HepG2 (cell line): ENCODE measurements around the gene GRK3. TPM values are rescaled to one million over a fixed set of nuclear protein-coding genes. Genes with fewer than 3 reads are reported as not detected.

ENCODE experiments used
- BCL6 ChIP-seq: IDR thresholded peaks from 2 replicates; pipeline ENCODE4 v1.6.1; 2016; ENCODE audit warnings: missing genetic modification reagents, missing compliant biosample characterization
- CBFB ChIP-seq: sonication (generic); formaldehyde crosslinking; IDR thresholded peaks from 2 replicates; pipeline ENCODE4 v1.4.0; 2020; ENCODE audit warnings: missing genetic modification reagents
- NFKBIZ ChIP-seq: IDR thresholded peaks from 2 replicates; pipeline ENCODE4 v1.6.1; 2018; ENCODE audit warnings: missing genetic modification reagents, missing compliant biosample characterization
- NR2F2 ChIP-seq: IDR thresholded peaks from 2 replicates; pipeline ENCODE4 v1.6.1; 2012; ENCODE audit warnings: low read depth, inconsistent platforms, borderline replicate concordance
- RARA ChIP-seq: IDR thresholded peaks from 2 replicates; pipeline ENCODE4 v1.6.1; 2016; ENCODE audit warnings: missing genetic modification reagents, missing compliant biosample characterization
- RNF2 ChIP-seq: fragments of 450-650 bp; conservative IDR thresholded peaks from 2 replicates; pipeline ENCODE4 v1.6.1; 2016; ENCODE audit warnings: low read depth
- RXRB ChIP-seq: IDR thresholded peaks from 2 replicates; pipeline ENCODE4 v1.6.1; 2016; ENCODE audit warnings: borderline replicate concordance, missing genetic modification reagents, missing compliant biosample characterization
- THYN1 ChIP-seq: sonication (generic); formaldehyde crosslinking; IDR thresholded peaks from 2 replicates; pipeline ENCODE4 v1.8.1; 2023; ENCODE audit warnings: low read depth, mild to moderate bottlenecking, moderate library complexity, missing genetic modification reagents, borderline replicate concordance
- ZMAT3 ChIP-seq: sonication (generic); formaldehyde crosslinking; conservative IDR thresholded peaks from 2 replicates; pipeline ENCODE4 v1.7.0; 2021; ENCODE audit warnings: missing genetic modification reagents
- ZNF318 ChIP-seq: sonication (generic); formaldehyde crosslinking; IDR thresholded peaks from 2 replicates; pipeline ENCODE4 v1.4.0; 2020; ENCODE audit warnings: mild to moderate bottlenecking, missing genetic modification reagents
- ZNF337 ChIP-seq: sonication (generic); formaldehyde crosslinking; IDR thresholded peaks from 2 replicates; pipeline ENCODE4 v1.5.1; 2020; ENCODE audit warnings: missing genetic modification reagents, low read depth, mild to moderate bottlenecking, borderline replicate concordance
- ZNF776 ChIP-seq: sonication (generic); formaldehyde crosslinking; IDR thresholded peaks from 2 replicates; pipeline ENCODE4 v1.4.0; 2020; ENCODE audit warnings: mild to moderate bottlenecking, missing genetic modification reagents
- polyA plus RNA-seq, 8 experiments: library from polyadenylated mRNA; depleted of rRNA in 3 of 8; stranded (reverse) in 7 of 8; unstranded in 1 of 8; fragments of >200 nt; fragmentation: Illumina TruSeq in 4 of 8; extraction: Trizol in 4 of 8; gene quantifications; 2 replicates each; pipeline versions ENCODE4 v1.2.1 to v1.2.3, GENCODE V29; 2011 to 2016; ENCODE audit warnings: low read depth in 4 of 8, missing spikeins in 1 of 8, mixed read lengths in 1 of 8; ENCODE audit not compliant: insufficient read depth in 1 of 8
- total RNA-seq, 5 experiments: library from RNA; depleted of rRNA; stranded (reverse); fragments of >200 nt; fragmentation: Illumina TruSeq; extraction: Trizol; gene quantifications; 2 replicates each; pipeline ENCODE4 v1.2.3, GENCODE V29; 2016; ENCODE audit warnings: low read depth in 1 of 5
- TF ChIP-seq, protein P1 (sequence below): sonication (generic); formaldehyde crosslinking; IDR thresholded peaks from 2 replicates; pipeline ENCODE4 v1.5.1; 2020; ENCODE audit warnings: mild to moderate bottlenecking, missing genetic modification reagents, borderline replicate concordance
- TF ChIP-seq, protein P2 (sequence below): sonication (generic); formaldehyde crosslinking; IDR thresholded peaks from 2 replicates; pipeline ENCODE4 v1.5.0; 2020; ENCODE audit warnings: missing genetic modification reagents, mild to moderate bottlenecking, borderline replicate concordance

The GRK3 gene
- total and polyA plus RNA-seq, 2 of the 13 experiments (the other 11 are each of a cell fraction or from before 2014, with no cell fraction given), result 8.5 to 16.7 TPM

GRCh38 chr22:25636323-25636722 lies 71.8 kb downstream of the GRK3 start (continued):
- TF ChIP-seq NR2F2 (0 out of 2 replicates have a peak, but pooled peaks have one; percentile 31), ZNF337 (CRISPR knock-in tag) (no peak), RXRB (CRISPR knock-in tag) (no peak), RARA (peak; percentile 28), ZNF318 (CRISPR knock-in tag) (no peak), RNF2 (no peak), ZMAT3 (CRISPR knock-in tag) (no peak), CBFB (CRISPR knock-in tag) (no peak), BCL6 (CRISPR knock-in tag) (peak; percentile 85), THYN1 (CRISPR knock-in tag) (no peak), ZNF776 (CRISPR knock-in tag) (no peak), NFKBIZ (CRISPR knock-in tag) (no peak)
- TF ChIP-seq, protein P1, sequence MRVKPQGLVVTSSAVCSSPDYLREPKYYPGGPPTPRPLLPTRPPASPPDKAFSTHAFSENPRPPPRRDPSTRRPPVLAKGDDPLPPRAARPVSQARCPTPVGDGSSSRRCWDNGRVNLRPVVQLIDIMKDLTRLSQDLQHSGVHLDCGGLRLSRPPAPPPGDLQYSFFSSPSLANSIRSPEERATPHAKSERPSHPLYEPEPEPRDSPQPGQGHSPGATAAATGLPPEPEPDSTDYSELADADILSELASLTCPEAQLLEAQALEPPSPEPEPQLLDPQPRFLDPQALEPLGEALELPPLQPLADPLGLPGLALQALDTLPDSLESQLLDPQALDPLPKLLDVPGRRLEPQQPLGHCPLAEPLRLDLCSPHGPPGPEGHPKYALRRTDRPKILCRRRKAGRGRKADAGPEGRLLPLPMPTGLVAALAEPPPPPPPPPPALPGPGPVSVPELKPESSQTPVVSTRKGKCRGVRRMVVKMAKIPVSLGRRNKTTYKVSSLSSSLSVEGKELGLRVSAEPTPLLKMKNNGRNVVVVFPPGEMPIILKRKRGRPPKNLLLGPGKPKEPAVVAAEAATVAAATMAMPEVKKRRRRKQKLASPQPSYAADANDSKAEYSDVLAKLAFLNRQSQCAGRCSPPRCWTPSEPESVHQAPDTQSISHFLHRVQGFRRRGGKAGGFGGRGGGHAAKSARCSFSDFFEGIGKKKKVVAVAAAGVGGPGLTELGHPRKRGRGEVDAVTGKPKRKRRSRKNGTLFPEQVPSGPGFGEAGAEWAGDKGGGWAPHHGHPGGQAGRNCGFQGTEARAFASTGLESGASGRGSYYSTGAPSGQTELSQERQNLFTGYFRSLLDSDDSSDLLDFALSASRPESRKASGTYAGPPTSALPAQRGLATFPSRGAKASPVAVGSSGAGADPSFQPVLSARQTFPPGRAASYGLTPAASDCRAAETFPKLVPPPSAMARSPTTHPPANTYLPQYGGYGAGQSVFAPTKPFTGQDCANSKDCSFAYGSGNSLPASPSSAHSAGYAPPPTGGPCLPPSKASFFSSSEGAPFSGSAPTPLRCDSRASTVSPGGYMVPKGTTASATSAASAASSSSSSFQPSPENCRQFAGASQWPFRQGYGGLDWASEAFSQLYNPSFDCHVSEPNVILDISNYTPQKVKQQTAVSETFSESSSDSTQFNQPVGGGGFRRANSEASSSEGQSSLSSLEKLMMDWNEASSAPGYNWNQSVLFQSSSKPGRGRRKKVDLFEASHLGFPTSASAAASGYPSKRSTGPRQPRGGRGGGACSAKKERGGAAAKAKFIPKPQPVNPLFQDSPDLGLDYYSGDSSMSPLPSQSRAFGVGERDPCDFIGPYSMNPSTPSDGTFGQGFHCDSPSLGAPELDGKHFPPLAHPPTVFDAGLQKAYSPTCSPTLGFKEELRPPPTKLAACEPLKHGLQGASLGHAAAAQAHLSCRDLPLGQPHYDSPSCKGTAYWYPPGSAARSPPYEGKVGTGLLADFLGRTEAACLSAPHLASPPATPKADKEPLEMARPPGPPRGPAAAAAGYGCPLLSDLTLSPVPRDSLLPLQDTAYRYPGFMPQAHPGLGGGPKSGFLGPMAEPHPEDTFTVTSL (CRISPR knock-in tag), result peak; percentile 23; the same call in 1 of the 2 replicates
- TF ChIP-seq, protein P2, sequence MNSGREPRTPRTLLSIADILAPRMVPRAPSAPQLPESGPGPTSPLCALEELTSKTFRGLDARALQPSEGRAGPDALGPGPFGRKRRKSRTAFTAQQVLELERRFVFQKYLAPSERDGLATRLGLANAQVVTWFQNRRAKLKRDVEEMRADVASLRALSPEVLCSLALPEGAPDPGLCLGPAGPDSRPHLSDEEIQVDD (CRISPR knock-in tag), result no peak
- TF ChIP-seq, all 625 proteins: peak for 14
